Astrocyte (in vitro differentiated cells and primary cell): ENCODE measurements around the gene CTXND1. TPM values are rescaled to one million over a fixed set of nuclear protein-coding genes. Genes with fewer than 3 reads are reported as not detected.

Source experiments
- DNase-seq: peaks from one replicate; pipeline ENCODE4 v3.0.0-alpha.2; 2010; ENCODE audit warnings: low read depth
- FAIRE-seq: peaks from 2 replicates; lab custom pipeline; 2011; peaks lifted over from hg19 to GRCh38; lab: Jason Lieb, UNC
- H2AFZ ChIP-seq: 2 replicates; pipeline ENCODE4 v1.6.0; 2012; ENCODE audit warnings: low read depth, low read length, inconsistent platforms
- H3K27ac ChIP-seq: 2 replicates; pipeline ENCODE4 v1.5.1; 2011; ENCODE audit warnings: low read depth, low read length, inconsistent platforms
- H3K27me3 ChIP-seq: 2 replicates; pipeline ENCODE4 v1.6.0; 2011; ENCODE audit warnings: low read length, inconsistent platforms; ENCODE audit not compliant: insufficient read depth
- H3K36me3 ChIP-seq: 2 replicates; pipeline ENCODE4 v1.5.1; 2011; ENCODE audit warnings: low read length, inconsistent platforms; ENCODE audit not compliant: insufficient read depth
- H3K4me1 ChIP-seq: 2 replicates; pipeline ENCODE4 v1.5.1; 2011; ENCODE audit warnings: low read length, inconsistent platforms; ENCODE audit not compliant: insufficient read depth
- H3K4me2 ChIP-seq: 2 replicates; pipeline ENCODE4 v1.6.0; 2012; ENCODE audit warnings: low read length, inconsistent platforms
- H3K4me3 ChIP-seq: 2 replicates; pipeline ENCODE4 v1.5.1; 2011; ENCODE audit warnings: low read depth, mild to moderate bottlenecking, low read length, inconsistent platforms; ENCODE audit not compliant: insufficient read depth
- H3K79me2 ChIP-seq: 2 replicates; pipeline ENCODE4 v1.6.0; 2012; ENCODE audit warnings: mild to moderate bottlenecking, low read length, inconsistent platforms; ENCODE audit not compliant: insufficient read depth
- H3K9ac ChIP-seq: 2 replicates; pipeline ENCODE4 v1.6.0; 2012; ENCODE audit warnings: mild to moderate bottlenecking, low read length, inconsistent platforms
- H3K9me3 ChIP-seq: 2 replicates; pipeline ENCODE4 v1.5.1; 2012; ENCODE audit warnings: low read depth, mild to moderate bottlenecking, low read length, inconsistent platforms; ENCODE audit not compliant: insufficient read depth
- H4K20me1 ChIP-seq: 2 replicates; pipeline ENCODE4 v1.6.0; 2012; ENCODE audit warnings: low read length, inconsistent platforms; ENCODE audit not compliant: insufficient read depth
- H3K27ac Mint-ChIP-seq: one replicate; pipeline ENCODE4 v1.8.0; 2021; ENCODE audit warnings: mild to moderate bottlenecking, mixed read lengths; ENCODE audit not compliant: unreplicated experiment
- H3K27me3 Mint-ChIP-seq: one replicate; pipeline ENCODE4 v1.8.0; 2021; ENCODE audit warnings: low read depth, mixed read lengths; ENCODE audit not compliant: unreplicated experiment
- H3K36me3 Mint-ChIP-seq: one replicate; pipeline ENCODE4 v1.8.0; 2021; ENCODE audit warnings: low read depth, mixed read lengths; ENCODE audit not compliant: unreplicated experiment
- H3K4me1 Mint-ChIP-seq: one replicate; pipeline ENCODE4 v1.8.0; 2021; ENCODE audit warnings: low read depth, mixed read lengths; ENCODE audit not compliant: unreplicated experiment
- H3K4me3 Mint-ChIP-seq: one replicate; pipeline ENCODE4 v1.8.0; 2021; ENCODE audit warnings: mild to moderate bottlenecking, moderate library complexity, mixed read lengths; ENCODE audit not compliant: unreplicated experiment
- H3K9me3 Mint-ChIP-seq: one replicate; pipeline ENCODE4 v1.8.0; 2021; ENCODE audit warnings: mild to moderate bottlenecking, mixed read lengths; ENCODE audit not compliant: unreplicated experiment
- EZH2 ChIP-seq: IDR thresholded peaks from 2 replicates; pipeline ENCODE4 v1.6.1; 2012; ENCODE audit warnings: mild to moderate bottlenecking, low read length, inconsistent platforms; ENCODE audit not compliant: insufficient read depth
- total RNA-seq: library from RNA; stranded (reverse); gene quantifications from 2 replicates; pipeline ENCODE4 v1.2.1, GENCODE V29; 2021
- TF ChIP-seq, protein P1 (sequence below): IDR thresholded peaks from 2 replicates; pipeline ENCODE4 v1.5.1; 2011; ENCODE audit warnings: low read depth, mild to moderate bottlenecking, inconsistent platforms, low read length, moderate library complexity; ENCODE audit not compliant: insufficient read depth

Gene CTXND1
- total RNA-seq, 1 donor from 2014 or later, result not detected

DNA sequence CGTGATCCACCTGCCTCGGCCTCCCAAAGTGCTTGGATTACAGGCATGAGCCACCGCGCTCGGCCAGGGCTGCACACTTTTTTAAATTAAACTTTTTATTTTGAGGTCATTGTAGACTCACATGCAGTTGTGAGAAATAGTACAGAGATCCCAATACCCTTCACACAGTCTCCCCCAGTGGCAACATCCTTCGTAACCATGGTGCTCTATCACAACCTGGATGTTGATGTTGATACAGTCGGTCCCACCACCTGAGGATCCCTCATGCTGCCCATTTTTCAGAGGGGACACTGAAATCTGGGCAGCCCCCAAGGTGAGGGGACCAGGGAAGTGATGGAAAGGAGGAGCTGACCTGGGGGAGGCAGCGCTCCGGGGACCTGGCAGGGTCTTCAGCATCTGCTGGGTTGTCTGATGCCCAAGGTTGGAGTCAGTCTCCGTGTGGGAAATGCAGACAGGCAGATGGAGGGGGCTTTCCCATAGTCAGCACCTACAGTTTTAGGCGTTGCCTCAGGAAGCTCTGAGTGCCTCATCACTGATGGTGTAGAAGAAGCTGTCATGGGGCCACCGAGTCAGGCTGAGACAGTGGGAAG lies 82.2 kb downstream of the CTXND1 start:
- DNase-seq (no peak), FAIRE-seq (no peak)
- no peaks in the 10 kb centered on the region for H3K27me3 ChIP-seq
- no peaks in the 10 kb centered on the region for H3K79me2 ChIP-seq
- Mint-ChIP-seq H3K27ac (no peak overlapping the region), H3K9me3 (no peaks in the 10 kb centered on the region), H3K36me3 (peaks cover 12% of the 10 kb centered on the region), H3K4me3 (no peak overlapping the region), H3K27me3 (no peaks in the 10 kb centered on the region), H3K4me1 (peaks cover 2% of the 10 kb centered on the region)
- H3K4me1 ChIP-seq, result peaks cover 13% of the 10 kb centered on the region
- no peak overlapping the region for H3K4me2 ChIP-seq
- H3K9ac ChIP-seq, result no peak overlapping the region
- H3K36me3 ChIP-seq, result no peaks in the 10 kb centered on the region
- no peak overlapping the region for H2AFZ ChIP-seq
- H3K9me3 ChIP-seq, result no peaks in the 10 kb centered on the region
- H4K20me1 ChIP-seq, result peaks cover 5% of the 10 kb centered on the region
- no peak overlapping the region for H3K27ac ChIP-seq
- TF ChIP-seq EZH2, result no peak
- TF ChIP-seq, protein P1, sequence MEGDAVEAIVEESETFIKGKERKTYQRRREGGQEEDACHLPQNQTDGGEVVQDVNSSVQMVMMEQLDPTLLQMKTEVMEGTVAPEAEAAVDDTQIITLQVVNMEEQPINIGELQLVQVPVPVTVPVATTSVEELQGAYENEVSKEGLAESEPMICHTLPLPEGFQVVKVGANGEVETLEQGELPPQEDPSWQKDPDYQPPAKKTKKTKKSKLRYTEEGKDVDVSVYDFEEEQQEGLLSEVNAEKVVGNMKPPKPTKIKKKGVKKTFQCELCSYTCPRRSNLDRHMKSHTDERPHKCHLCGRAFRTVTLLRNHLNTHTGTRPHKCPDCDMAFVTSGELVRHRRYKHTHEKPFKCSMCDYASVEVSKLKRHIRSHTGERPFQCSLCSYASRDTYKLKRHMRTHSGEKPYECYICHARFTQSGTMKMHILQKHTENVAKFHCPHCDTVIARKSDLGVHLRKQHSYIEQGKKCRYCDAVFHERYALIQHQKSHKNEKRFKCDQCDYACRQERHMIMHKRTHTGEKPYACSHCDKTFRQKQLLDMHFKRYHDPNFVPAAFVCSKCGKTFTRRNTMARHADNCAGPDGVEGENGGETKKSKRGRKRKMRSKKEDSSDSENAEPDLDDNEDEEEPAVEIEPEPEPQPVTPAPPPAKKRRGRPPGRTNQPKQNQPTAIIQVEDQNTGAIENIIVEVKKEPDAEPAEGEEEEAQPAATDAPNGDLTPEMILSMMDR, result no peak
- H3K4me3 ChIP-seq, result no peak overlapping the region

DNA sequence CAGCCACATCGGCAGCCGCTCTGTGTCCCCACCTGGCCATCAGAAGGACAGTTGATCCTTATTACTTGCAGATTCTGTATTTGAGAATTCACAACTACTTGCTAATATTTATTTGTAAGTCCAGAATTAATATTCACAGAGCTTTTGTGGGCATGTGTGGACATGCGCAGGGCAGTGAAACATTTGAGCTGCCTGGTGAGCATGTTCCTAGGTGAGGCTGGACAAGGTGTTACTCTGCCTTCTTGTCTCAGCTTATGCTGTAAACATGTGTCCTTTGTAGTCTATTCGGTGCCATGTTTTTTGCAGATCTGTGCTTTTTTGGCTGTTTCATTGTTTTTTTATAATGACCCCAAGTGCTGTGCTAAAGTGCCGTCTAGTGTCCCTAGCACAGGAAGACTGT lies 83.6 kb downstream of the CTXND1 start:
- H3K36me3 ChIP-seq, result no peaks in the 10 kb centered on the region

DNA sequence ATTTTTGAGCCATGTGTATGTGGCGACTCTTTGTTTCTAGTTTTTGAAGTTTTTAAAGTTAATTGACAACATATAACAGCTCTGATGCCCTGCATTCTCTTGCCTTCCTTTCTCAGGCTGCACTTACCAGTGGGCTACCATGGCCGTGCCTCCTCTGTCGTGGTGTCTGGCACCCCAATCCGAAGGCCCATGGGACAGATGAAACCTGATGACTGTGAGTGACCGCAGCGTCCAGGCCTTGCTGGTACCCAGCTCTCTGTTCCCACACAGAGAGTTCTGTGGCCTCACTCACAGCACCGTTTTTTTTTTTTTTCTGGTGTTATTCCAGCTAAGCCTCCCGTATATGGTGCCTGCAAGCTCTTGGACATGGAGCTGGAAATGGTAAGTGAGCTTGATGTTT lies 84.1 kb downstream of the CTXND1 start:
- Histone ChIP-seq H3K4me1 (no peaks in the 10 kb centered on the region), H3K4me3 (no peak overlapping the region), H3K27ac (no peak overlapping the region), H3K79me2 (no peaks in the 10 kb centered on the region), H3K9ac (no peak overlapping the region), H3K27me3 (no peaks in the 10 kb centered on the region), H3K4me2 (no peak overlapping the region), H2AFZ (no peak overlapping the region), H4K20me1 (no peaks in the 10 kb centered on the region), H3K9me3 (no peaks in the 10 kb centered on the region), H3K36me3 (no peaks in the 10 kb centered on the region)
- no peaks in the 10 kb centered on the region for H3K9me3 Mint-ChIP-seq
- TF ChIP-seq, protein P1, result no peak
- TF ChIP-seq EZH2, result no peak
- H3K4me3 Mint-ChIP-seq, result no peak overlapping the region
- no peaks in the 10 kb centered on the region for H3K27me3 Mint-ChIP-seq
- FAIRE-seq (no peak), DNase-seq (no peak)
- no peak overlapping the region for H3K27ac Mint-ChIP-seq
- peaks cover 24% of the 10 kb centered on the region for H3K36me3 Mint-ChIP-seq
- no peaks in the 10 kb centered on the region for H3K4me1 Mint-ChIP-seq

More for the DNA sequence above, 83.6 kb downstream of the CTXND1 start:
- no peak overlapping the region for H3K4me3 ChIP-seq
- FAIRE-seq (no peak), DNase-seq (no peak)
- no peaks in the 10 kb centered on the region for H3K27me3 ChIP-seq
- H3K4me2 ChIP-seq, result no peak overlapping the region
- Mint-ChIP-seq H3K27ac (no peak overlapping the region), H3K4me1 (no peaks in the 10 kb centered on the region), H3K4me3 (peak overlapping the region; percentile 20), H3K9me3 (no peaks in the 10 kb centered on the region), H3K36me3 (peaks cover 22% of the 10 kb centered on the region), H3K27me3 (no peaks in the 10 kb centered on the region)
- no peak overlapping the region for H2AFZ ChIP-seq
- H4K20me1 ChIP-seq, result peaks cover 1% of the 10 kb centered on the region
- TF ChIP-seq, protein P1, result no peak
- TF ChIP-seq EZH2, result no peak
- no peaks in the 10 kb centered on the region for H3K9me3 ChIP-seq
- H3K27ac ChIP-seq, result no peak overlapping the region
- H3K79me2 ChIP-seq, result no peaks in the 10 kb centered on the region
- peaks cover under 1% of the 10 kb centered on the region for H3K4me1 ChIP-seq
- H3K9ac ChIP-seq, result no peak overlapping the region
